ENCODE results near the gene ERP44. TPM values are rescaled to one million over a fixed set of nuclear protein-coding genes. Genes with fewer than 3 reads are reported as not detected.
A peak's percentile ranks its signal among the peaks of the same experiment; 100 is the strongest.

The ERP44 gene
- total RNA-seq, 1 donor, result 4.8 TPM

DNA sequence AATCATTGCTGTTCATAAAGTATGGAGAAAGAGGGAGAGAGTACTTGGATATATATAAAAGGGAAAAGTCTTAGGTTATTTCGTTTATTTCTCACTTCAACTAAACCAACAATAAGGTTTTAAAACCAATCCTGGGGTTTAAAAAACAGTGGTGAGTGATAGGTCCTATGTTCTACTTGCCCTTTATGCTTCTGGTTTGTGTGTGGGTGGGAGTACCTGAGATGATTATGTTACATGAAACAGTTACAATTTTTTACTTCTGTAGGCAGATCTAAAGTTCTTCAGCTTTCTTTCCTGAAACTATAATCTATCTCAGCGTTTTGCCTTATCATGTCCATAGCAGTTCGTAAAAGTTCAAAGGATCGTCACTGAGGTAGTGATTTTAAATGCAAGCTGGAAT is 143.2 kb downstream of the ERP44 start:
- no peak for DNase-seq (ENCODE audit: low read depth in 2 of 3, low spot score in 2 of 3)

DNA sequence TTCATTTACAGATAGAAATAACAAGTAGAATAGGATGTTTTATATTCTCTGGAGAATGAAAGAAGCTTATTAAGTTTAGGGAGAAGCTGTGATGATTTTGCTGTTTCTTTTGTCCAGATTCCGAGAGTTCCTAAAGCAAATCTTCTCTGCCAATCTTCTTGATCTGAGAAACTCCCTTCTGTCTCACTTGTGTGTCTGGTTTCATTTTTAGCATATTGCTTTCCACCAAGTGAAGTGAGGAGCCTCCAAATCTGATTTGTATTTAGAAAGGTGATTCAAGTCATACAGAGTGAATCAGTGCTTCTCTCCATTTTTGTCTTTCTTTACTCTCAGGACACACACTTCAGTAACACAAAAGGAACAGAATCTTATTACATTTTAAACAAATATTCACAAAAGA is 144.0 kb downstream of the ERP44 start:
- DNase-seq (ENCODE audit: low read depth in 2 of 3, low spot score in 2 of 3), result no peak

DNA sequence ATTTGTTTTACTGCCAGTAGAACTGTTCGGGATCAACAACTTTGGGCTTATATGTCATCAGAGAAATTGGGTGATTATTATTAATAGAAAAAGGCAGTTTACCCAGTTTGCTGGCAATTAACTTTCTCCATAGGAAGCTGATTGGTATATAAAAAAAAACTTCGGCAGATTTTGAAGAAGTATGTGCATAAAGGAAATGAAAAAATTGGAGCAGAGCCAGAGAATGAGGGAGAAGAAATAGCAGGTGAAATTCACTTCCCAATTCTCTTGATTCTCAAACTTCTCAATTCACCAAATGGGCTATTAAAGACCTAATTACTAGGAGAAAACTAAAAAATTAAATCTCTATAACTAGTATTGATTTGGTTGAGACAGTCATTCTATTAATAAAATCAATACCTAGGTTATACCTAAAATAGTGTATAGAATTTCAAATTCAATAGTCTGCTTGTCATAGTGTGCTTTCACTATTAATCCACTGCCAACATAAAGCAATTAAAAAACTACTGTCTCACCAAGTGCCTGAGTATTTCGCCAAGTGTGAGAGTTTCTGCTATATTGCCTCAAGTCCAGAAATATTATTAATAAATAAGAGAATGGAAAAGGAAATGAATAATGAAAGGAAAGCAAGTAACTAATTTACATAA is 144.8 kb downstream of the ERP44 start:
- DNase-seq (ENCODE audit: low read depth in 2 of 3, low spot score in 2 of 3), result peak in 2 of 3 donors; percentile 24 to 72

DNA sequence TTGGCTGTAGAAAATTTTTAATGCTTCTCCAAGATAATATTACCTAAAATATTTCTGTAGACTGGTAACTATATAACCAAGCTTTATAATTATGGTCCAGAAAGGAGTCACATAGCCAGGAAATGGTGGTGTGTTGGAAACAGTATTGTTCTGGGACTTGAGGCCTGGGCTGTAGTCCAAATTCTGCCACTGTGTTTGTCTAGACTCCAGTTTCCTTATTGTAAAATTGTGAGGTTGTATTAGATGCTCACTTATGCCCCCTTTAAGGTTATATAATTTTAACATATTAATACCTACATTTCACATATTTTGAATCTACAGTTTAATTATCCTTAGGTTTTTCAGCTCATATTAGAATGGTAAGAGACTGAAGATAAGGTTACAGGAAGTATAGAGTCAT is 149.9 kb downstream of the ERP44 start:
- no peak for DNase-seq (ENCODE audit: low read depth in 2 of 3, low spot score in 2 of 3)

DNA sequence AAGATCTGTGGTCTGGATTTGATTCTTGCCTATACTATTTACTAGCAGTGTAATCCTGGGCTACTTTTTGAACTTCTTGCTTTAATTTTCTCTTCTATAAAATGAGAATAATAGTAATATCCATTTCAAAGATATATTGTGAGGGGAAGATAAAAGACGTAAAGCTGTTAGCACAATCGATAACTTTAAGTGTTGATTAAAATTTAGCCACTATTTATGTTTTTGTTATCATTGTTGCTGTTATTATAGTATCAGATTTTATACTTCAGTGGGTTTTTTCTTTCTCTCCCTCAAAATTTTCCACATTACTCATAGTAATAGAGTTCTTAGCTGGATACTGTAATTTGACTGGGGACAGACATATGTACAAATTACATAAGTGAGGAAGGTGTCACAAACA is 150.3 kb downstream of the ERP44 start:
- no peak for DNase-seq (ENCODE audit: low read depth in 2 of 3, low spot score in 2 of 3)

DNA sequence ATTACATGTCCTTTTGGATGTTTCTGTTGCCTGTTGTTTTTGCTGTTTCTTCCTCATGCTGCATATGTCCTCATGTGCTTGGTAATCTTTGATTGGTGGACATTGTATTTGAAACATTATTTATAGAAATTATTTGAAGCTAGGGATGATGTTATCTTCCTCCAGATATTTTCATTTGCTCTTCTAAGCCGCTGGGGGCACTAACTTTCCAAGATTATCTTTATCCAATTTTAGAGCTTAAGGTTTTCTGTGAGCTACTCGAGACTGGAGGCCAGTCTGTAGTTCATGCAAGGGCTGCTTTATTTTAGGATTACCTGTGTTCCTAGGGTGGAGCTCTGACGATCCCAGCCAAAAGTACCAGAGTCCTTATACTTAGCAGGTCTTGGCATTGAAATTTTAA is 151.4 kb downstream of the ERP44 start:
- DNase-seq (ENCODE audit: low read depth in 2 of 3, low spot score in 2 of 3), result no peak

DNA sequence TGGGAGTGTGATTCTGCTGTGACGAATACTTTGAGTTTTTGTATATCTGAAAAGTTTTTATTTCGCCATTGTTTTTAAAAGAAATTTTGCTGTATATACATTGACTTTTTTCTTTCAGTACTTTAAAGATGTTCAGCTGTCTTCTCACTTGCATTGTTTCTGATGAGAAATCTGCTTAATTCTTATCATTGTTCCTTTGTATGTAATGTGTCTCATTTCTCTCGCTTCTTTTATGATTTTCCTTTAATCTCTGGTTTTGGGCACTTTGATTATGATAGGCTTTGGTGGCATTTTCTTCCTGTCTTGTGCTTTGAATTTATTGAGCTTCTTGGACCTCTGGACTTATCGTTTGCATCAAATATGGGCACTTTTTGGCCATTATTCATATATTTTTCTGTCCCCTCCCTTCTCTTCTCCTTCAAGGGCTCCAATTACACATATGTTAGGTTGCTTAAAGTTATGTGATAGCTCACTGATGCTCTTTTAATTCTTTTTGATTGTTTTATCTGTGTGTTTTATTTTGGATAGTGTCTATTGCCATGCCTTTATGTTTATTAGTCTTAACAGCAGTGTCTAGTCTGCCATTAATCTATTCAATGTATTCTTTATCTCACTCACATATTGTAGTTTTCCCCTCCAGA is 161.7 kb downstream of the ERP44 start:
- DNase-seq (ENCODE audit: low read depth in 2 of 3, low spot score in 2 of 3), result no peak

DNA sequence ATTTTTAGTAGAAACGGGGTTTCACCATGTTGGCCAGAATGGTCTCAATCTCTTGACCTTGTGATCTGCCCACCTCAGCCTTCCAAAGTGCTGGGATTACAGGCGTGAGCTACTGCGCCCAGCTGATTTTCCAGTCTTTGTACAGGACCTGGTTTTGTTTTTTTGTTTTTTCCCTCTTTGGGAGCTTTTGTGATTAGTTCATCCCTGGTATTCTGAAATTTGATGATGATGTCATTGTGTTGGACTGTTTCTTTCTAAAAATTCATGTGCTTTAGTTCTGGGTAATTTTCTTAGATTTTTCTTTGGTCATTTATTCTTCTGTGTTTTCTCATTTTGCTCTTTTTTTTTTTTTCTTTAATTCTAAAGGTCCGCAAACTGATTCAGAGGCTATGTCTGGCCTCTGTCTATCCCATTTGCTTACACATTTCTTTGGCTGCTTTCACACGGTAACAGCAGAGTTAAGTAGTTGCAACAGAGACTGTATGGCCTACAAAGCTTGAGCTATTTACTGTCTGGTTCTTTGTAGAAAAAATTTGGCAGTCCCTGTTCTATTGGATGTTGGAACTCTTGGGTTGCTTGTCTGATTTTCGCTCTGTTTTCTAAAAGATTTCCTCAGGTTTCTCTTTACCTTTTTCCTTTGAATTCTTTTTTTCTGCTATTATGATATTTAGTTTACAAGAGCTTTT is 167.5 kb downstream of the ERP44 start:
- no peak for DNase-seq (ENCODE audit: low read depth in 2 of 3, low spot score in 2 of 3)

DNA sequence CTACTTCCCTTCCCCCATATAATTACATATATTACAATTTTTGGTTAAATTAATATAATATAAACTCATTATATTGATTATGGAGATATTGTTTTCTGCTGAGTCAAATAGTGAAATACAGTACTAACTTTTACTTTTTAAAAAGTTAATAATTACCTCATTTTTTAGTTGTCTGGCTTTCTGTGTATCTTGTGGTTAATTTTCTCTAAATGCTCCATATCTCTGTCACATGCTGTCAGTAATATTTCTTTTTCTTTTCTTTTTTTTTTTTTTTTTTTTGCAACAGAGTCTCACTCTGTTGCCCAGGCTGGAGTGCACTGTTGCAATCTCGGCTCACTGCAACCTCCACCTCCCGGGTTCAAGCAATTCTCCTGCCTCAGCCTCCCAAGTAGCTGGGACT is 169.1 kb downstream of the ERP44 start:
- DNase-seq (ENCODE audit: low read depth in 2 of 3, low spot score in 2 of 3), result no peak

Small RNA genes within 50 kb of the gene (small RNA-seq; reads per million reads assigned to genes)
- not detected for gene RN7SL75P

Other genes starting within 250 kb of the ERP44 start
- 15.1 TPM for gene STX17, start 192.3 kb downstream of the ERP44 start, total RNA-seq
- gene INVS, start 243 bp upstream of the ERP44 start, total RNA-seq, result 23.4 TPM